ENCODE data around the gene CPNE5. TPM values are rescaled to one million over a fixed set of nuclear protein-coding genes. Genes with fewer than 3 reads are reported as not detected.

The CPNE5 gene
- total and polyA plus RNA-seq, 8 donors: 0.19 to 1.5 (median 0.58) TPM

GRCh38 chr6:36858407-36858981, 19.2 kb upstream of the CPNE5 start:
- TF ChIP-seq, protein P1, sequence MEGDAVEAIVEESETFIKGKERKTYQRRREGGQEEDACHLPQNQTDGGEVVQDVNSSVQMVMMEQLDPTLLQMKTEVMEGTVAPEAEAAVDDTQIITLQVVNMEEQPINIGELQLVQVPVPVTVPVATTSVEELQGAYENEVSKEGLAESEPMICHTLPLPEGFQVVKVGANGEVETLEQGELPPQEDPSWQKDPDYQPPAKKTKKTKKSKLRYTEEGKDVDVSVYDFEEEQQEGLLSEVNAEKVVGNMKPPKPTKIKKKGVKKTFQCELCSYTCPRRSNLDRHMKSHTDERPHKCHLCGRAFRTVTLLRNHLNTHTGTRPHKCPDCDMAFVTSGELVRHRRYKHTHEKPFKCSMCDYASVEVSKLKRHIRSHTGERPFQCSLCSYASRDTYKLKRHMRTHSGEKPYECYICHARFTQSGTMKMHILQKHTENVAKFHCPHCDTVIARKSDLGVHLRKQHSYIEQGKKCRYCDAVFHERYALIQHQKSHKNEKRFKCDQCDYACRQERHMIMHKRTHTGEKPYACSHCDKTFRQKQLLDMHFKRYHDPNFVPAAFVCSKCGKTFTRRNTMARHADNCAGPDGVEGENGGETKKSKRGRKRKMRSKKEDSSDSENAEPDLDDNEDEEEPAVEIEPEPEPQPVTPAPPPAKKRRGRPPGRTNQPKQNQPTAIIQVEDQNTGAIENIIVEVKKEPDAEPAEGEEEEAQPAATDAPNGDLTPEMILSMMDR (IDR thresholded peaks at IDR 0.05): no peak
- Histone ChIP-seq H3K4me3 (no peak overlapping the region), H3K36me3 (peaks cover 0 to 9% (median 0%) of the 10 kb centered on the region in 3 donors), H3K9me3 (no peaks in the 10 kb centered on the region), H3K27ac (no peak overlapping the region), H3K4me1 (no peaks in the 10 kb centered on the region), H3K27me3 (no peaks in the 10 kb centered on the region)
- no peak for DNase-seq
- WGBS, 2 donors: 68 to 84% methylated on average over 6 of the region's 6 CpGs
- no peak for FAIRE-seq
- intact Hi-C loops (cut with DNase I): no loop called here
- ATAC-seq: peak; percentile 45 to 60 (median 58)

DNA sequence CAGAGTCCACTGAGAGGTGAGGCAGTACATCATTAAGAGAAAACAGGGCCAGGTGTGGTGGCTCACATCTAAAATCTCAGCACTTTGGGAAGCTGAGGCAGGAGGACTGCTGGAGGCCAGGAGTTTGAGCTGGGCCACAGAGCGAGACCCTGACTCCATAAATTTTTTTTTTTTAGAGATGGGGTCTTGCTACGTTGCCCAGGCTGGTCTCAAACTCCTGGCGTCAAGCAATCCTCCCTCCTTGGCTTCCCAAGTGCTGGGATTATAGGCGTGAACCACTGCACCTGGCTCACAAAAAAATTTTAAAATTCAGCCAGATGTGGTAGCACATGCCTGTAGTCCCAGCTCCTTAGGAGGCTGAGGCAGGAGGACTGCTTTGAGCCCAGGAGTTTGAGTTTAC, 18.1 kb upstream of the CPNE5 start:
- H3K27ac ChIP-seq: no peak overlapping the region
- no peak for ATAC-seq
- TF ChIP-seq, protein P1 (IDR thresholded peaks at IDR 0.05): no peak
- H3K36me3 ChIP-seq: peaks cover 0 to 9% (median 0%) of the 10 kb centered on the region in 3 donors
- intact Hi-C loops (cut with DNase I): no loop called here
- no peak overlapping the region for H3K4me3 ChIP-seq
- WGBS, 2 donors: 94 to 98% methylated on average over 4 of the region's 4 CpGs
- no peak for DNase-seq
- no peaks in the 10 kb centered on the region for H3K27me3 ChIP-seq
- H3K9me3 ChIP-seq: no peaks in the 10 kb centered on the region
- FAIRE-seq: no peak
- H3K4me1 ChIP-seq: no peaks in the 10 kb centered on the region

DNA sequence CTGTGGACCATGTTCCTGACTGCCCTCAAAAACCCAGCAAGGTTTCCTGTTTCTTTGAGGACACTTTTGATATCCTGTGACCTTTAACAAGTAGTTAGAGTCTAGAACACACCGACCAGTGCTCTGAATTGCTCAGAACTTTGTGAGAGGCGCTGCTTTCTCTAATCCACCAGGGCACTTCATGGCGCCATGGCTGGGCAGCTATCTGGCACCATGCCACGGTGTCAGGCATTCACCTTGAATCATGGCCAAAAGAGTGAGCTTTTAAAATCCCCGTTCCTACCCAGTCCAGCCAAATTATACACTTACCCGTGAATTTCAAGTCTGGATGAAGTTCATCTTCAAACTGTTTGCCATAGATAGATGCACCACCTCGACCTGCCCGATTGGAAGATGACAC, 17.0 kb upstream of the CPNE5 start:
- H3K9me3 ChIP-seq: no peaks in the 10 kb centered on the region
- FAIRE-seq (no peak), DNase-seq (peak in 4 of 6 donors; percentile 35 to 73 (median 64)), ATAC-seq (peak in 3 of 4 donors; percentile 6 to 59 (median 26))
- H3K4me3 ChIP-seq: no peak overlapping the region
- no peak overlapping the region for H3K27ac ChIP-seq
- H3K36me3 ChIP-seq: peaks cover 0 to 9% (median 0%) of the 10 kb centered on the region in 3 donors
- no peaks in the 10 kb centered on the region for H3K27me3 ChIP-seq
- intact Hi-C loops (cut with DNase I): no loop called here
- 39 to 43% methylated on average over 8 of the region's 8 CpGs for WGBS, 2 donors
- TF ChIP-seq, protein P1 (IDR thresholded peaks at IDR 0.05): no peak
- H3K4me1 ChIP-seq: no peaks in the 10 kb centered on the region

DNA sequence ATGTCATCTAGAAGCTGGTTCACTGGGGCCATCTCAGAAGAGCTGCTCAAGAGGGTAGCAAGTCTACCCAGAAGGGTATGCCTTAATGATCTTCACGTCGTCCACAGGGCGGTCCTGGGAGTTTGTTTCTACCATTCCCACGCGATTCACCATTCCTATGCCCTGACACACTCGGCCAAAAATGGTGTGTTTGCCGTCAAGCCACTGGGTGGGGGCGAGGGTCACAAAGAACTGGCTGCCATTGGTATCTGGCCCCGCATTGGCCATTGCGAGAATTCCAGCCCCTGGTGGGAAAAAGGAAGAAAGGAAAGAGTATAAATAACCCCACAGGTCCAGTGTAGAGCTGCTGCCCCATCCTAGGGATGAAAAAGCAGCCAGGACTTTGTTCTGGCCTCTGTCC, 16.5 kb upstream of the CPNE5 start:
- Histone ChIP-seq H3K4me1 (no peaks in the 10 kb centered on the region), H3K36me3 (peaks cover 0 to 9% (median 0%) of the 10 kb centered on the region in 3 donors), H3K27ac (no peak overlapping the region), H3K9me3 (no peaks in the 10 kb centered on the region), H3K4me3 (no peak overlapping the region), H3K27me3 (no peaks in the 10 kb centered on the region)
- intact Hi-C loops (cut with DNase I): no loop called here
- DNase-seq (no peak), ATAC-seq (no peak), FAIRE-seq (no peak)
- WGBS, 2 donors: 93 to 95% methylated on average over 10 of the region's 10 CpGs
- TF ChIP-seq, protein P1 (IDR thresholded peaks at IDR 0.05): no peak

DNA sequence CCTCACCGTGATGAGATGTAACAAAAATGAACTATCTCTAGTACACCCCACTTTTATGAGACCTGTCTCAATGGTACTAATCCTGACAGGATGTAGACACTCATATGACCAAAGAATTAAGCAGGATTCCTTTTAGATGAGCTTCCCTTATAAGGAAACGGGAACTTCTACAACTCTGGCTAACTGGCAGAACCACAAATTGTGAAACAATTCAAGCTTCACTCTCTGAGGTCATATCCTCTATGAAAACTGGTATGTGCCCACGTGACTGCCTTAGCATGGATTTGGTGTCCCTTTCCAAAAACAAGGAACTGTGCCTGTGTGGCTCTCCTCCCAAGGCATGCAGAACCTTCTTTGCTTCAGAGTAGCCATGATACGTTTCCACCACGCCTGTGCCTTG, 14.1 kb upstream of the CPNE5 start:
- peak in 1 of 6 donors; percentile 36 for DNase-seq
- 78 to 82% methylated on average over 5 of the region's 5 CpGs for WGBS, 2 donors
- no peak for FAIRE-seq
- TF ChIP-seq, protein P1 (IDR thresholded peaks at IDR 0.05): no peak
- no peak overlapping the region for H3K4me3 ChIP-seq
- peak in 1 of 4 donors; percentile 34 for ATAC-seq
- peaks cover 0 to 9% (median 0%) of the 10 kb centered on the region in 3 donors for H3K36me3 ChIP-seq
- H3K9me3 ChIP-seq: no peaks in the 10 kb centered on the region
- H3K27ac ChIP-seq: peak overlapping the region in 1 of 4 donors; percentile 24
- H3K27me3 ChIP-seq: no peaks in the 10 kb centered on the region
- intact Hi-C loops (cut with DNase I): no loop called here
- H3K4me1 ChIP-seq: peaks cover 0 to 4% (median 0%) of the 10 kb centered on the region in 3 donors

Measured in pancreas (tissue), 10 donors.